Vein endothelial cell (primary cell): ENCODE measurements around the gene MAP2K2. TPM values are rescaled to one million over a fixed set of nuclear protein-coding genes. Genes with fewer than 3 reads are reported as not detected.

Experiments used
- small RNA-seq: library from RNA; depleted of rRNA; stranded (forward); fragments of <200 nt; gene quantifications from one replicate; pipeline ENCODE3, GENCODE V24; 2012
- total RNA-seq: library from RNA; depleted of rRNA; stranded (reverse); fragments of >200 nt; gene quantifications from 2 replicates; pipeline ENCODE4 v1.2.3, GENCODE V29; 2012

Gene MAP2K2
- 169 and 241 TPM in 2 replicates for total RNA-seq

GRCh38 chr19:4123615-4124568, at the start of gene MAP2K2:
Gene MAP2K2 (minus strand): TSS chr19:4124122. CDS start chr19:4123875, 247 bp downstream.

DNA sequence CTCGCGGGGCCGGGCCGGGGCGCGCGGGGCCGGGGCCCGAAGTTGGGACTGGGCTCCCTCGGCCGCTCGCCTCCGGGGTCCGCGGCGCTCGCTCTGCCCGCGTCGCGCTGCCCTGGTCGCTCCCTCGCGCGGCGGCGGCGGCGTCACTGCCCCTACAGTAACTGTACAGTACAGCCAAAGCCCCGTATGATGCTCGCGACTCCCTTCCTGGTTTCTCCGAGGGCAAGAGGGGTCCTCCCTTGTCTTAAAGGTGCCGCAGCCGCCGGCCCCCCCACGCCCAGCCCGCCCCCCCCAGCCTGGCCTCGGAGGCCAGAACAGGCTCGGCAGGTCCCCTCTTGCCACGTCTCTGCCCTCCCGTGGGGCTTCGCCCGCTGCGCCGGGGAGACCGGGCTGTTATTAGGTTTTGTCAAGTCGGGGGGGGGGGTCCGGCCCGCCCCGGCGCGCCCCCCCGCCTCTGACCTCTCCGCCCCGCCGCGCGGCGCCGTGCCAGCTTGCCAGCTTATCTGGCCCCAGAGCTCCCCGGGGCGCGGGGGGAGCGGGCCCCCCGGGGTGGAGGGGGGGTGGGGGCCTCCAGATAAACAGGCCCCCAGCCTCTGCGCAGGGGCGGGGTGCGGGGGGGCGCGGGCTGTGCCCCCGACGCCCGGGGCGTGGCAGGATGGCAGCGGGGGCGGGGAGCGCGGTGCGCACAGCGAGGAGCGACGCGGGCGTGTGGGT, 57.1 kb downstream of the MAP2K2 start, which contains the start of gene ZBTB7A:
Gene ZBTB7A (minus strand): TSS at position 218 of the 714 bp plus-strand sequence. CDS start 11,667 bp downstream, outside the sequence.

Small RNAs within 50 kb of the gene (small RNA-seq; reads per million reads assigned to genes)
- not detected for gene RF00017

Other genes starting within 250 kb of the MAP2K2 start
- gene ATCAY, start 243.4 kb downstream of the MAP2K2 start, total RNA-seq = not detected in 2 replicates
- not detected in 2 replicates for gene NMRK2, start 191.1 kb downstream of the MAP2K2 start, total RNA-seq
- 183 and 198 TPM in 2 replicates for gene DAPK3, start 153.0 kb downstream of the MAP2K2 start, total RNA-seq
- gene EEF2, start 138.7 kb downstream of the MAP2K2 start, total RNA-seq = 2,391 and 3,726 TPM in 2 replicates
- gene PIAS4, start 116.4 kb downstream of the MAP2K2 start, total RNA-seq = 29.1 and 42.0 TPM in 2 replicates
- gene ZBTB7A, start 57.2 kb downstream of the MAP2K2 start, total RNA-seq = 31.4 and 35.3 TPM in 2 replicates
- gene CREB3L3, start 29.5 kb upstream of the MAP2K2 start, total RNA-seq = not detected in 2 replicates
- gene SIRT6, start 58.4 kb upstream of the MAP2K2 start, total RNA-seq = 10.6 and 21.2 TPM in 2 replicates
- gene ANKRD24, start 58.6 kb upstream of the MAP2K2 start, total RNA-seq = 0.10 and 1.6 TPM in 2 replicates
- gene EBI3, start 105.4 kb upstream of the MAP2K2 start, total RNA-seq = 0.57 and 2.0 TPM in 2 replicates
- gene YJU2, start 123.0 kb upstream of the MAP2K2 start, total RNA-seq = 22.6 and 24.5 TPM in 2 replicates
- gene SHD, start 155.1 kb upstream of the MAP2K2 start, total RNA-seq = not detected in 2 replicates
- gene TMIGD2, start 178.3 kb upstream of the MAP2K2 start, total RNA-seq = not detected in 2 replicates
- gene FSD1, start 180.5 kb upstream of the MAP2K2 start, total RNA-seq = 13.1 and 18.3 TPM in 2 replicates
- 18.5 and 37.6 TPM in 2 replicates for gene STAP2, start 214.7 kb upstream of the MAP2K2 start, total RNA-seq
- 6.3 and 8.8 TPM in 2 replicates for gene MPND, start 219.4 kb upstream of the MAP2K2 start, total RNA-seq